Neural cell (in vitro differentiated cells): Measurements from ENCODE around the gene CMTM8. TPM values are rescaled to one million over a fixed set of nuclear protein-coding genes. Genes with fewer than 3 reads are reported as not detected.

Experiments
- H2AFZ ChIP-seq: fragments of 200-600, 300-800 bp; sonication (generic), shearing (Covaris generic); 2 replicates; pipeline ENCODE4 v1.6.0; 2014; ENCODE audit warnings: low read depth, mild to moderate bottlenecking, antibody characterized with exemption, low read length, moderate library complexity
- H3F3A ChIP-seq: fragments of 200-600 bp; shearing (Covaris generic); 2 replicates; pipeline ENCODE4 v1.6.1; 2016; ENCODE audit warnings: mild to moderate bottlenecking, moderate library complexity, mixed read lengths, antibody characterized with exemption, low read length; ENCODE audit not compliant: insufficient read depth, poor library complexity, severe bottlenecking
- H3K27ac ChIP-seq: fragments of 200-600, 300-800 bp; sonication (generic), shearing (Covaris generic); 2 replicates; pipeline ENCODE4 v1.5.1; 2014; ENCODE audit warnings: mild to moderate bottlenecking, low read length, moderate library complexity
- H3K27me3 ChIP-seq: fragments of 300-800, 200-600 bp; sonication (generic), shearing (Covaris generic); 2 replicates; pipeline ENCODE4 v1.6.0; 2014; ENCODE audit warnings: mild to moderate bottlenecking, low read depth, low read length, moderate library complexity; ENCODE audit not compliant: insufficient read depth
- H3K36me3 ChIP-seq: fragments of 300-800, 200-600 bp; sonication (generic), shearing (Covaris generic); 2 replicates; pipeline ENCODE4 v1.5.1; 2014; ENCODE audit warnings: mild to moderate bottlenecking, antibody characterized with exemption, low read length, moderate library complexity; ENCODE audit not compliant: insufficient read depth
- H3K4me2 ChIP-seq: fragments of 300-800, 200-600 bp; sonication (generic), shearing (Covaris generic); 2 replicates; pipeline ENCODE4 v1.6.0; 2014; ENCODE audit warnings: mild to moderate bottlenecking, low read length
- H3K4me3 ChIP-seq: fragments of 300-800, 200-600 bp; sonication (generic), shearing (Covaris generic); 2 replicates; pipeline ENCODE4 v1.5.1; 2014; ENCODE audit warnings: mild to moderate bottlenecking, low read length, moderate library complexity
- H3K79me2 ChIP-seq: fragments of 200-600 bp; shearing (Covaris generic); replicated peaks from 2 replicates; pipeline ENCODE4 v1.6.0; 2014; ENCODE audit warnings: mild to moderate bottlenecking, low read length, moderate library complexity; ENCODE audit not compliant: insufficient read depth
- H3K9ac ChIP-seq: fragments of 300-800, 200-600 bp; sonication (generic), shearing (Covaris generic); 2 replicates; pipeline ENCODE4 v1.6.1; 2016; ENCODE audit warnings: mild to moderate bottlenecking, low read length, mixed read lengths
- H3K9me2 ChIP-seq: fragments of 200-600 bp; shearing (Covaris generic); 2 replicates; pipeline ENCODE4 v1.6.1; 2016; ENCODE audit warnings: mild to moderate bottlenecking, low read length, mixed read lengths; ENCODE audit not compliant: insufficient read depth
- H3K9me3 ChIP-seq: fragments of 200-600, 300-800 bp; sonication (generic), shearing (Covaris generic); 2 replicates; pipeline ENCODE4 v1.6.1; 2016; ENCODE audit warnings: mild to moderate bottlenecking, mixed run types, low read length, moderate library complexity, mixed read lengths
- H4K20me1 ChIP-seq: fragments of 200-600 bp; shearing (Covaris generic); 2 replicates; pipeline ENCODE4 v1.6.1; 2016; ENCODE audit warnings: mild to moderate bottlenecking, mixed run types; ENCODE audit not compliant: insufficient read depth
- CTCF ChIP-seq: fragments of 450-650 bp; IDR thresholded peaks from 2 replicates; pipeline ENCODE4 v1.5.1; 2014; ENCODE audit warnings: antibody characterized with exemption, mild to moderate bottlenecking, moderate library complexity; ENCODE audit not compliant: poor library complexity, severe bottlenecking
- EP300 ChIP-seq: fragments of 450-650 bp; conservative IDR thresholded peaks from 2 replicates; pipeline ENCODE4 v1.6.1; 2014; ENCODE audit warnings: antibody characterized with exemption, mild to moderate bottlenecking, moderate library complexity; ENCODE audit not compliant: poor library complexity, severe bottlenecking
- EZH2 ChIP-seq: fragments of 200-600, 300-800 bp; shearing (Covaris generic), sonication (generic); IDR thresholded peaks from 2 replicates; pipeline ENCODE4 v1.6.1; 2014; ENCODE audit warnings: antibody characterized with exemption, low read length, borderline replicate concordance, mild to moderate bottlenecking; ENCODE audit not compliant: insufficient read depth, poor library complexity, severe bottlenecking
- MXI1 ChIP-seq: fragments of 450-650 bp; conservative IDR thresholded peaks from 2 replicates; pipeline ENCODE4 v1.6.1; 2014; ENCODE audit warnings: antibody characterized with exemption, mild to moderate bottlenecking; ENCODE audit not compliant: poor library complexity, severe bottlenecking
- POLR2AphosphoS5 ChIP-seq: IDR thresholded peaks from 2 replicates; pipeline ENCODE4 v1.6.1; 2012
- RAD21 ChIP-seq: fragments of 450-650 bp; conservative IDR thresholded peaks from 2 replicates; pipeline ENCODE4 v1.6.1; 2014; ENCODE audit warnings: antibody characterized with exemption, mild to moderate bottlenecking, moderate library complexity
- REST ChIP-seq: IDR thresholded peaks from 2 replicates; pipeline ENCODE4 v1.6.1; 2012; ENCODE audit warnings: borderline replicate concordance
- SMC3 ChIP-seq: fragments of 450-650 bp; conservative IDR thresholded peaks from 2 replicates; pipeline ENCODE4 v1.6.1; 2014; ENCODE audit warnings: antibody characterized with exemption, mild to moderate bottlenecking, moderate library complexity; ENCODE audit not compliant: poor library complexity
- TAF1 ChIP-seq: IDR thresholded peaks from 2 replicates; pipeline ENCODE4 v1.6.1; 2012; ENCODE audit warnings: low read depth
- polyA plus RNA-seq: library from polyadenylated mRNA; depleted of rRNA; stranded (reverse); fragments of >200 nt; gene quantifications from 2 replicates; pipeline ENCODE4 v1.2.3, GENCODE V29; 2014

CMTM8 gene
- polyA plus RNA-seq, 1 donor from 2014 or later = not detected

GRCh38 chr3:32193101-32193500 lies 45.4 kb upstream of the CMTM8 start:
- Histone ChIP-seq H4K20me1 (no peaks in the 10 kb centered on the region), H3K9me2 (no peaks in the 10 kb centered on the region), H3K27me3 (no peaks in the 10 kb centered on the region), H3K9ac (no peak overlapping the region), H3K9me3 (no peaks in the 10 kb centered on the region), H3K79me2 (no peaks in the 10 kb centered on the region), H3K36me3 (no peaks in the 10 kb centered on the region), H3K4me2 (no peak overlapping the region), H2AFZ (no peak overlapping the region), H3K27ac (no peak overlapping the region), H3F3A (no peaks in the 10 kb centered on the region), H3K4me3 (no peak overlapping the region)
- no peak for TF ChIP-seq MXI1
- TF ChIP-seq SMC3 = no peak
- TF ChIP-seq TAF1 = no peak
- no peak for TF ChIP-seq EZH2
- no peak for TF ChIP-seq EP300
- no peak for TF ChIP-seq CTCF
- TF ChIP-seq POLR2AphosphoS5 = no peak
- no peak for TF ChIP-seq RAD21
- TF ChIP-seq REST = no peak

GRCh38 chr3:32194653-32195052 lies 43.8 kb upstream of the CMTM8 start:
- no peaks in the 10 kb centered on the region for H3K9me2 ChIP-seq
- no peaks in the 10 kb centered on the region for H3K9me3 ChIP-seq
- no peak for TF ChIP-seq POLR2AphosphoS5
- TF ChIP-seq MXI1 = no peak
- TF ChIP-seq REST = no peak
- no peak for TF ChIP-seq EZH2
- TF ChIP-seq EP300 = no peak
- TF ChIP-seq SMC3 = no peak
- TF ChIP-seq RAD21 = no peak
- no peak for TF ChIP-seq TAF1
- no peak for TF ChIP-seq CTCF
- H3K79me2 ChIP-seq = no peaks in the 10 kb centered on the region
- no peak overlapping the region for H3K27ac ChIP-seq
- no peaks in the 10 kb centered on the region for H3F3A ChIP-seq
- no peak overlapping the region for H3K4me2 ChIP-seq
- no peaks in the 10 kb centered on the region for H3K27me3 ChIP-seq
- no peak overlapping the region for H2AFZ ChIP-seq
- H3K4me3 ChIP-seq = no peak overlapping the region
- no peak overlapping the region for H3K9ac ChIP-seq
- no peaks in the 10 kb centered on the region for H3K36me3 ChIP-seq
- no peaks in the 10 kb centered on the region for H4K20me1 ChIP-seq
